Measurements from ENCODE around the gene NHS. TPM values are rescaled to one million over a fixed set of nuclear protein-coding genes. Genes with fewer than 3 reads are reported as not detected.

The NHS gene
- total and polyA plus RNA-seq, 2 of the 13 experiments (the other 11 are each of a cell fraction or from before 2014, with no cell fraction given) = 0.02 TPM; not detected in 1

GRCh38 chrX:17462881-17463280 is 87.9 kb downstream of the NHS start (continued):
- TF ChIP-seq AFF4 (CRISPR knock-in tag; IDR thresholded peaks at IDR 0.05) = no peak
- no peak for TF ChIP-seq HMGXB4 (CRISPR knock-in tag; IDR thresholded peaks at IDR 0.05; ENCODE audit: borderline replicate concordance in 1 of 2, low read depth in 1 of 2)
- TF ChIP-seq ZNF800 (CRISPR knock-in tag; IDR thresholded peaks at IDR 0.05) = no peak
- no peak for TF ChIP-seq TCF7L2 (IDR thresholded peaks at IDR 0.05; ENCODE audit: low read depth, low read length)
- TF ChIP-seq ZNF558 (CRISPR knock-in tag; IDR thresholded peaks at IDR 0.05; ENCODE audit: borderline replicate concordance) = no peak
- no peak for TF ChIP-seq BRF2 (CRISPR knock-in tag; IDR thresholded peaks at IDR 0.05)
- TF ChIP-seq GATA4 (IDR thresholded peaks at IDR 0.05; ENCODE audit: borderline replicate concordance, low read depth) = no peak
- TF ChIP-seq FOXC1 (CRISPR knock-in tag; IDR thresholded peaks at IDR 0.05; ENCODE audit: borderline replicate concordance) = no peak
- TF ChIP-seq ZC3H13 (CRISPR knock-in tag; IDR thresholded peaks at IDR 0.05) = no peak
- TF ChIP-seq TAF1 (CRISPR knock-in tag; IDR thresholded peaks at IDR 0.05) = no peak
